ENCODE measurements around the gene CEP112. TPM values are rescaled to one million over a fixed set of nuclear protein-coding genes. Genes with fewer than 3 reads are reported as not detected.
A peak's percentile ranks its signal among the peaks of the same experiment; 100 is the strongest.

CEP112 gene
- total RNA-seq, 6 donors from 2014 or later, result 14.3 to 70.2 (median 31.0) TPM

DNA sequence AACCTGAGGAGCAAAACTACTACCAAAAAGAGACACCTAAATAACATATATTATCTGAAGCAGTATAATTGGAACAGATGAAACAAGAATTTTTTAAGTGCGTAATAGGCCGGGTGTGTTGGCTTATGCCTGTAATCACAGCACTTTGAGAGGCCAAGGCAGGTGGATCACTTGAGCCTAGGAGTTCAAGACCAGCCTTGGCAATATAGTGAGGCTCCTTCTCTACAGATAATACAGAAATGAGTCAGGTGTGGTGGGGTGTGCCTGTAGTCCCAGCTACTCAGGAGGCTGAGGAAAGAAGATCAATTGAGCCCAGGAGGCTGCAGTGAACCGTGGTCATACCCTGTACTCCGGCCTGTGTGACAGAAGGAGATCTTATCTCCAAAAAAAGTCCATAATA, 336.3 kb downstream of the CEP112 start:
- 81 to 84% methylated on average over 4 of the region's 4 CpGs for WGBS, 2 donors
- H3K9me3 ChIP-seq, result no peaks in the 10 kb centered on the region
- DNase-seq, result no peak
- H3K36me3 ChIP-seq, result no peaks in the 10 kb centered on the region
- ATAC-seq (ENCODE audit: low FRiP score in 2 of 2), result no peak
- no peaks in the 10 kb centered on the region for H3K4me1 ChIP-seq
- no peak overlapping the region for H3K27ac ChIP-seq
- no peak overlapping the region for H3K4me3 ChIP-seq
- H3K27me3 ChIP-seq, result no peaks in the 10 kb centered on the region
- no peak for TF ChIP-seq EP300 (IDR thresholded peaks at IDR 0.05)
- TF ChIP-seq POLR2A (IDR thresholded peaks at IDR 0.05), result no peak
- no peak for TF ChIP-seq POLR2AphosphoS5 (IDR thresholded peaks at IDR 0.05)
- TF ChIP-seq, protein P1, sequence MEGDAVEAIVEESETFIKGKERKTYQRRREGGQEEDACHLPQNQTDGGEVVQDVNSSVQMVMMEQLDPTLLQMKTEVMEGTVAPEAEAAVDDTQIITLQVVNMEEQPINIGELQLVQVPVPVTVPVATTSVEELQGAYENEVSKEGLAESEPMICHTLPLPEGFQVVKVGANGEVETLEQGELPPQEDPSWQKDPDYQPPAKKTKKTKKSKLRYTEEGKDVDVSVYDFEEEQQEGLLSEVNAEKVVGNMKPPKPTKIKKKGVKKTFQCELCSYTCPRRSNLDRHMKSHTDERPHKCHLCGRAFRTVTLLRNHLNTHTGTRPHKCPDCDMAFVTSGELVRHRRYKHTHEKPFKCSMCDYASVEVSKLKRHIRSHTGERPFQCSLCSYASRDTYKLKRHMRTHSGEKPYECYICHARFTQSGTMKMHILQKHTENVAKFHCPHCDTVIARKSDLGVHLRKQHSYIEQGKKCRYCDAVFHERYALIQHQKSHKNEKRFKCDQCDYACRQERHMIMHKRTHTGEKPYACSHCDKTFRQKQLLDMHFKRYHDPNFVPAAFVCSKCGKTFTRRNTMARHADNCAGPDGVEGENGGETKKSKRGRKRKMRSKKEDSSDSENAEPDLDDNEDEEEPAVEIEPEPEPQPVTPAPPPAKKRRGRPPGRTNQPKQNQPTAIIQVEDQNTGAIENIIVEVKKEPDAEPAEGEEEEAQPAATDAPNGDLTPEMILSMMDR (IDR thresholded peaks at IDR 0.05), result no peak

DNA sequence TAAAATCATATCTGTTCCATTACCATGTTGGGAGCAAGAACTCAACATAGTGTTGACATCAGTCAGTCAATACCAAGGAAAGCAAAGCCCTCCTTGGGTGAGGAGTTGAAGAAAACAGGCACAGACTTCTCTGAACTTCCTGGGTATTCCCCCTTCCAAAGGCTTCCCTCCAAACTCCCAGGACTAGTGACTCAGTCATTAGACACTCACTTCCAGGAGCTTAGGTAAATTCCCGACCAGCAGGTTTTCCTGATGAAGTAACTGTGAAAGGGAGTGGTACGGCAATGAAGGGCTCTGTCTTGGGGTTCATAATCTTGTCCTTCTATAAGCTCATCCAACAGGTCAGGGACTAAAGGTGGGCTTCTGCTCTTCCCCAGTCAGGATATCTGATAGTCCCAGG, 336.7 kb downstream of the CEP112 start:
- WGBS, 2 donors, result 60 to 84% methylated on average over 2 of the region's 2 CpGs
- TF ChIP-seq, protein P1 (IDR thresholded peaks at IDR 0.05), result no peak
- TF ChIP-seq EP300 (IDR thresholded peaks at IDR 0.05) (no peak), POLR2A (IDR thresholded peaks at IDR 0.05) (no peak), POLR2AphosphoS5 (IDR thresholded peaks at IDR 0.05) (no peak)

DNA sequence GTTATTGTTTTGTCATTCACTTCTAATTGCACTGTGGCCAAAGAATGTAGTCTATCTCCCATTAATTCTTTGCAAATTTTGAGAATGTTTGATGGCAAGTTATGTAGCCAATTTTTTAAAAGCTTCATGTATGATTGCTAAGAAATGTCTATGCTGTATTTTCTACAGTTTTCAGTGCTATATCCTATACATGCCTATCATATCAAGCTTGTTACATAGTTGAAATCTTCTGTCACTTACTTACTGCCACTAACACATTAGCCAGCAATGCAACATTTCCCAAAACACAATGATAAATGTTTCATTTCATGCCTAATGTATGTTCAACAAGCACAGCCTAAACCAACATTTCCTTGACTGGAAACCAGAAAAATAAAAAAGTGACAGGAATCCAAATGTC, 338.1 kb downstream of the CEP112 start:
- no peak overlapping the region for H3K27ac ChIP-seq
- TF ChIP-seq POLR2AphosphoS5 (IDR thresholded peaks at IDR 0.05) (no peak), EP300 (IDR thresholded peaks at IDR 0.05) (no peak), POLR2A (IDR thresholded peaks at IDR 0.05) (no peak)
- TF ChIP-seq, protein P1 (IDR thresholded peaks at IDR 0.05), result no peak
- H3K27me3 ChIP-seq, result no peaks in the 10 kb centered on the region
- no peaks in the 10 kb centered on the region for H3K9me3 ChIP-seq
- H3K36me3 ChIP-seq, result no peaks in the 10 kb centered on the region
- no peak for ATAC-seq (ENCODE audit: low FRiP score in 2 of 2)
- H3K4me1 ChIP-seq, result no peaks in the 10 kb centered on the region
- no peak overlapping the region for H3K4me3 ChIP-seq
- DNase-seq, result no peak

More for the DNA sequence above, 336.7 kb downstream of the CEP112 start:
- Histone ChIP-seq H3K36me3 (no peaks in the 10 kb centered on the region), H3K27ac (no peak overlapping the region), H3K27me3 (no peaks in the 10 kb centered on the region), H3K9me3 (no peaks in the 10 kb centered on the region), H3K4me3 (no peak overlapping the region), H3K4me1 (no peaks in the 10 kb centered on the region)
- ATAC-seq (ENCODE audit: low FRiP score in 2 of 2) (no peak), DNase-seq (peak in 1 of 2 donors; percentile 47)

DNA sequence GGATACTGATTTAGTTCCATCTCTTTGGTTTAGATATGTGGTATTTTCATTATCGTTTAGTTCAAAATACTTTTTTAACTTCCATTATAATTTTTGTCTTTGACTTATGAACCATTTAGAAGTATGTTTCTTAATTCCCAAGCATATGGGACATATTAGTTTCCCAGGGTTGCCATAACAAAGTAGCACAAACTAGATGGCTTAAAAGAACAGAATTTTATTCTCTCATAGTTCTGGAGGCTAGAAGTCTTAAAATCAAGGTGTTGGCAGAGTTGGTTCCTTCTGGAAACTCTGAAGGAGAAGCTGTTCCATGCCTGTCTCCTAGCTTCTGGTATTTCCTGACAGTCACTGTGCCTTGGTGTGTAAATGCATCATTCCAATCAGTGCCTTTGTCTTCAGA, 339.0 kb downstream of the CEP112 start:
- ATAC-seq (ENCODE audit: low FRiP score in 2 of 2) (no peak), DNase-seq (no peak)
- Histone ChIP-seq H3K4me3 (no peak overlapping the region), H3K9me3 (no peaks in the 10 kb centered on the region), H3K36me3 (no peaks in the 10 kb centered on the region), H3K4me1 (no peaks in the 10 kb centered on the region), H3K27ac (no peak overlapping the region), H3K27me3 (no peaks in the 10 kb centered on the region)
- TF ChIP-seq POLR2A (IDR thresholded peaks at IDR 0.05) (no peak), POLR2AphosphoS5 (IDR thresholded peaks at IDR 0.05) (no peak), EP300 (IDR thresholded peaks at IDR 0.05) (no peak)
- TF ChIP-seq, protein P1 (IDR thresholded peaks at IDR 0.05), result no peak
- 87 to 97% methylated on average over 1 of the region's 1 CpG for WGBS, 2 donors

DNA sequence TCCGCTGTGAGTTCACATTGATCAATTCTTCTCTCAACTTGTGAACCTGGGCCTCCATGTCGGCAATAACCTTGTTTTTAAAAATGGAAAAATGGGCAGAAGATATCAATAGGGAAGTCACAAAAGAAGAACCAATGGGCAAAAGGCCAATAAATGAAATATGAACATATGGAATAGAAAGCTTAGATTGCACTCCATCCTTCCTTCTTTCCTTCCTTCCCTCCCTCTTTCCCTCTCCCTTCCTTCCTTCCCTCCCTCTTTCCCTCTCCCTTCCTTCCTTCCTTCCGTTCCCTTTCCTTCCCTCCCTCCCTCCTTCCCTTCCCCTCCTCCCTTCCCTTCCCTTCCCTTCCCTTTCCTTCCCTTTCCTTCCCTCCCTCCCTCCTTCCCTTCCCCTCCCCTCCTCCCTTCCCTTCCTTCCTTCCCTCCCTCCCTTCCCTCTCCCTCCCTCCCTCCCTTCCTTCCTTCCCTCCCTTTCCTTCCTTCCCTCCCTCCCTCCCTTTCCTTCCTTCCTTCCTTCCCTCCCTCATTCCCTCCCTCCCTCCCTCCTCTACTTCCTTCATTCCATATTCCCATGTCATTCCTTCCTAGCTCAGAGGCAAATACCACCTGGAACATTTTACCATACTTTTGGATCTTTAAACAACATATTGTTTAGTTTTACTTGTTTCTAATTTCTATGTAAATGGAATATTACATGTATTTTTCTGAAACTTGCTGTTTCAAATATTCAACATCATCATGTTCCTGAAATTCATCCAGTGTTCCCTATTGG, 339.8 kb downstream of the CEP112 start:
- Histone ChIP-seq H3K36me3 (no peaks in the 10 kb centered on the region), H3K4me1 (no peaks in the 10 kb centered on the region), H3K27me3 (no peaks in the 10 kb centered on the region), H3K27ac (no peak overlapping the region), H3K9me3 (no peaks in the 10 kb centered on the region), H3K4me3 (no peak overlapping the region)
- 96 to 98% methylated on average over 2 of the region's 3 CpGs for WGBS, 2 donors
- DNase-seq (no peak), ATAC-seq (ENCODE audit: low FRiP score in 2 of 2) (no peak)
- no peak for TF ChIP-seq POLR2AphosphoS5 (IDR thresholded peaks at IDR 0.05)
